HCT116 (cell line): ENCODE data around the gene ORC5. TPM values are rescaled to one million over a fixed set of nuclear protein-coding genes. Genes with fewer than 3 reads are reported as not detected.

Experiments
- ATAC-seq: fragments of 200-7000 bp; cut with Tn5 transposase; 2 replicates; pipeline ENCODE4 v1.9.1; 2020; ENCODE audit warnings: mild to moderate bottlenecking, moderate library complexity
- BruUV-seq: library from RNA; stranded (reverse); fragments of 400-500 nt; replicated peaks from 2 replicates; lab custom pipeline; 2021; lab: Mats Ljungman, UMichigan
- CTCF ChIA-PET: fragments of 300-600 bp; sonication (Branson Sonifier 250); formaldehyde crosslinking; loops from one replicate; lab custom pipeline; 2021; ENCODE audit warnings: antibody characterized with exemption; lab: Charles Lee
- POLR2A ChIA-PET: fragments of 300-600, 350-600 bp; sonication (Branson Sonifier 250); formaldehyde crosslinking; loops from one replicate; lab custom pipeline; 2021; ENCODE audit warnings: antibody characterized with exemption; lab: Charles Lee
- RAD21 ChIA-PET, 2 experiments: fragments of 300-600 bp; sonication (Branson Sonifier 250); formaldehyde crosslinking; loops; one replicate each; lab custom pipeline; 2023; ENCODE audit warnings: low total read pairs in 2 of 2; ENCODE audit not compliant: uncharacterized antibody in 2 of 2, unreplicated experiment in 2 of 2, low non-redundant PET in 1 of 2; lab: Charles Lee
- DNase-seq: peaks from one replicate; pipeline ENCODE4 v3.0.0-alpha.2; 2010; ENCODE audit warnings: low read depth, low spot score
- H2AFZ ChIP-seq: fragments of 200-600 bp; shearing (Covaris generic), sonication (generic); 2 replicates; pipeline ENCODE4 v1.6.1; 2017; ENCODE audit warnings: low read depth, mixed run types, mixed read lengths, antibody characterized with exemption, low read length; ENCODE audit not compliant: poor library complexity, severe bottlenecking
- H3K27ac ChIP-seq: 2 replicates; pipeline ENCODE4 v1.5.1; 2012; ENCODE audit warnings: low read depth, low read length
- H3K27me3 ChIP-seq: fragments of 200-600 bp; sonication (generic); 2 replicates; pipeline ENCODE4 v1.6.1; 2016; ENCODE audit warnings: mixed run types, low read length, mixed read lengths; ENCODE audit not compliant: insufficient read depth
- H3K36me3 ChIP-seq, 2 experiments: fragments of 200-500 bp in 1 of 2; fragments of 200-600 bp in 1 of 2; sonication (Bioruptor generic) in 1 of 2; sonication (generic) in 1 of 2; 2 replicates each; pipeline versions ENCODE4 v1.5.1 to v1.6.1; 2014 to 2016; ENCODE audit warnings: low read length in 2 of 2, inconsistent platforms in 1 of 2, mixed read lengths in 1 of 2, mixed run types in 1 of 2; ENCODE audit not compliant: insufficient read depth in 2 of 2, control insufficient read depth in 1 of 2
- H3K4me1 ChIP-seq, 2 experiments: fragments of 200-600 bp in 1 of 2; sonication (generic) in 1 of 2; 2 replicates each; pipeline versions ENCODE4 v1.5.1 to v1.6.1; 2012 to 2017; ENCODE audit warnings: low read length in 2 of 2, inconsistent platforms in 1 of 2, mild to moderate bottlenecking in 1 of 2, mixed read lengths in 1 of 2, mixed run types in 1 of 2, moderate library complexity in 1 of 2; ENCODE audit not compliant: insufficient read depth in 2 of 2, control insufficient read depth in 1 of 2
- H3K4me2 ChIP-seq: fragments of 200-600 bp; sonication (generic); 2 replicates; pipeline ENCODE4 v1.6.1; 2017; ENCODE audit warnings: mixed run types, low read length, mixed read lengths
- H3K4me3 ChIP-seq, 2 experiments: fragments of 200-600 bp in 1 of 2; sonication (generic) in 1 of 2; replicated peaks in 1 of 2; 2 replicates each; pipeline ENCODE4 v1.5.1; 2011 to 2016; ENCODE audit warnings: low read length in 2 of 2, control low read depth in 1 of 2, low read depth in 1 of 2, mild to moderate bottlenecking in 1 of 2, mixed read lengths in 1 of 2, mixed run types in 1 of 2
- H3K79me2 ChIP-seq: fragments of 200-600 bp; sonication (generic); 2 replicates; pipeline ENCODE4 v1.6.1; 2017; ENCODE audit warnings: mild to moderate bottlenecking, mixed run types, low read length, moderate library complexity, mixed read lengths; ENCODE audit not compliant: insufficient read depth
- H3K9ac ChIP-seq: fragments of 200-600 bp; sonication (generic); 2 replicates; pipeline ENCODE4 v1.6.1; 2016; ENCODE audit warnings: low read length, mixed read lengths
- H3K9me2 ChIP-seq: fragments of 200-600 bp; sonication (generic), shearing (Covaris generic); 2 replicates; pipeline ENCODE4 v1.6.1; 2017; ENCODE audit warnings: mixed run types, mild to moderate bottlenecking, moderate library complexity; ENCODE audit not compliant: insufficient read depth
- H3K9me3 ChIP-seq, 2 experiments: fragments of 200-500 bp in 1 of 2; fragments of 200-600 bp in 1 of 2; sonication (Bioruptor generic) in 1 of 2; sonication (generic) in 1 of 2; 2 replicates each; pipeline ENCODE4 v1.6.1; 2014 to 2017; ENCODE audit warnings: low read length in 2 of 2, mixed read lengths in 2 of 2, inconsistent platforms in 1 of 2, low read depth in 1 of 2, mild to moderate bottlenecking in 1 of 2, mixed run types in 1 of 2, moderate library complexity in 1 of 2; ENCODE audit not compliant: control insufficient read depth in 1 of 2, insufficient read depth in 1 of 2
- H4K20me1 ChIP-seq: fragments of 200-600 bp; sonication (generic), shearing (Covaris generic); 2 replicates; pipeline ENCODE4 v1.6.1; 2017; ENCODE audit warnings: mixed run types, mild to moderate bottlenecking, moderate library complexity; ENCODE audit not compliant: insufficient read depth
- CEBPB ChIP-seq: IDR thresholded peaks from 2 replicates; pipeline ENCODE4 v1.6.1; 2012; ENCODE audit warnings: low read depth
- EGR1 ChIP-seq: IDR thresholded peaks from 2 replicates; pipeline ENCODE4 v1.6.1; 2012; ENCODE audit warnings: low read depth
- ELF1 ChIP-seq: IDR thresholded peaks from 2 replicates; pipeline ENCODE4 v1.6.1; 2012; ENCODE audit warnings: low read depth, borderline replicate concordance
- EZH2phosphoT487 ChIP-seq: fragments of 200-600 bp; IDR thresholded peaks from 2 replicates; pipeline ENCODE4 v1.6.1; 2018; ENCODE audit warnings: antibody characterized with exemption, borderline replicate concordance
- FOSL1 ChIP-seq: IDR thresholded peaks from 2 replicates; pipeline ENCODE4 v1.6.1; 2012; ENCODE audit warnings: low read depth
- JUND ChIP-seq: IDR thresholded peaks from 2 replicates; pipeline ENCODE4 v1.6.1; 2012
- POLR2AphosphoS5 ChIP-seq: IDR thresholded peaks from 2 replicates; pipeline ENCODE4 v1.6.1; 2011; ENCODE audit warnings: mild to moderate bottlenecking, low read depth, low read length, moderate library complexity
- RAD21 ChIP-seq: IDR thresholded peaks from 2 replicates; pipeline ENCODE4 v1.6.1; 2012; ENCODE audit warnings: low read depth, mild to moderate bottlenecking
- SIN3A ChIP-seq: IDR thresholded peaks from 2 replicates; pipeline ENCODE4 v1.6.1; 2012; ENCODE audit warnings: low read depth
- SP1 ChIP-seq: IDR thresholded peaks from 2 replicates; pipeline ENCODE4 v1.6.1; 2012; ENCODE audit warnings: low read depth
- TCF7L2 ChIP-seq: IDR thresholded peaks from 2 replicates; pipeline ENCODE4 v1.7.0; 2011; ENCODE audit warnings: borderline replicate concordance, inconsistent platforms; ENCODE audit not compliant: insufficient read depth, insufficient read length; ENCODE audit errors: extremely low read depth
- YY1 ChIP-seq: IDR thresholded peaks from 2 replicates; pipeline ENCODE4 v1.6.1; 2011; ENCODE audit warnings: low read length, low read depth, moderate library complexity, mild to moderate bottlenecking; ENCODE audit not compliant: insufficient replicate concordance; ENCODE audit errors: extremely low read depth
- ZFX ChIP-seq: fragments of 450-650 bp; IDR thresholded peaks from 2 replicates; pipeline ENCODE4 v1.6.1; 2017
- ZNF274 ChIP-seq: fragments of 200-500 bp; sonication (Bioruptor generic); IDR thresholded peaks from 2 replicates; pipeline ENCODE4 v1.6.1; 2014; ENCODE audit warnings: mild to moderate bottlenecking, low read depth, low read length, inconsistent platforms
- intact Hi-C: fragments of 100-400 bp; cut with micrococcal nuclease; formaldehyde crosslinking; loops from 2 replicates; pipeline ENCODE4 v1.10.0; 2022
- total RNA-seq: library from RNA; stranded (reverse); gene quantifications from one replicate; pipeline ENCODE4 v1.2.1, GENCODE V29; 2021; ENCODE audit not compliant: unreplicated experiment
- TF ChIP-seq, protein P1 (sequence below): IDR thresholded peaks from 2 replicates; pipeline ENCODE4 v1.6.1; 2012; ENCODE audit warnings: low read depth
- TF ChIP-seq, protein P2 (sequence below): IDR thresholded peaks from 2 replicates; pipeline ENCODE4 v1.6.1; 2012
- TF ChIP-seq, protein P3 (sequence below): IDR thresholded peaks from 2 replicates; pipeline ENCODE4 v1.6.1; 2012
- TF ChIP-seq, protein P4 (sequence below), 3 experiments: fragments of 200-600 bp in 1 of 3; sonication (generic) in 1 of 3; IDR thresholded peaks in 2 of 3; conservative IDR thresholded peaks in 1 of 3; 2 replicates each; pipeline ENCODE4 v1.5.1; 2012 to 2017; ENCODE audit warnings: low read depth in 2 of 3, low read length in 2 of 3, antibody characterized with exemption in 1 of 3, borderline replicate concordance in 1 of 3, control low read depth in 1 of 3, mild to moderate bottlenecking in 1 of 3, mixed read lengths in 1 of 3, mixed run types in 1 of 3, moderate library complexity in 1 of 3; ENCODE audit not compliant: insufficient read depth in 1 of 3

The ORC5 gene
- total RNA-seq, 1 experiment from 2014 or later = 30.2 TPM

DNA sequence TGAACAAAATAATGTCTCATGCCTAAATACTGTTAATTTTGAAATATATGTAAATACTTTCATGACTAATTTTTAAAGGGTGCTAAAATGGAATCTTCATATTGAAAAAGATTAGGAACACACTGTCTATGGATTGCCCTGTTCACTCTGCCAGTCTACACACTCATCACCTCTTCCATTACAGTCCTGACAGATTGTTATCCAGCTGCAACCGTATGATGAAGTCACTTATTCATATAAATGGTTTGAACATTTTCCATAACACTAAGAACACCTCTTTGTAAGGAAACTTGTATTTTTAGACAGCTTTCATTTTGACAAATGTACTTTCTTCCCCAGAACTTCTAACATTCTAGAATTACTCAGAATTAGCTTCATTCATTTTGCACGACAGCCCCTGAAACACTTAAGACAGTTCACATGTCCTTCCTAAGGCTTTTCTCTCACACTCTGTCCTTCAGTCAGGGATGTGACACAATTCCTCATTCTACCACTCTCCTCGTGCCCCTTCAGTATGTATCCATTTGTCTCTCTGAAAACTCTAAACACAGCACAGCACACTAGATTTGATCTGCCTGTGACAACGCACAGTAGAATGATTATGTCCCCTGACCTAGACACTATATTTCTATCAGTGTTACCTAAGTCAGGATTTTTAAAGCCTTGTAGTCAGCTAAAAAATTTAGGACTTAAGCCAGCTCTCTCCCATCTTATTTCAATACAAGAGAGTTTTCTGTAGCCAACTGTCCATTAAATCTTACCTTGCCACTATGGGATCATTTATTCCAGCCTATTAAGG is 71.9 kb downstream of the ORC5 start:
- H3K79me2 ChIP-seq = no peaks in the 10 kb centered on the region
- no peak overlapping the region for H3K27ac ChIP-seq
- DNase-seq (no peak), ATAC-seq (no peak)
- intact Hi-C loops = no loop called here
- ChIA-PET RAD21 (no interaction called here), POLR2A (no interaction called here)
- BruUV-seq = no TSS peak
- H3K4me2 ChIP-seq = no peak overlapping the region
- no peaks in the 10 kb centered on the region for H3K9me2 ChIP-seq
- H3K36me3 ChIP-seq = peaks cover 0 to 5% of the 10 kb centered on the region in 2 experiments; a peak in 2 of 4 replicates
- H3K27me3 ChIP-seq = no peaks in the 10 kb centered on the region
- no peaks in the 10 kb centered on the region; the same call in 1 of the 2 replicates for H4K20me1 ChIP-seq
- no peak for TF ChIP-seq ZFX
- no peak for TF ChIP-seq YY1
- no peak for TF ChIP-seq ELF1
- no peak for TF ChIP-seq JUND
- no peak for TF ChIP-seq ZNF274
- TF ChIP-seq, protein P1, sequence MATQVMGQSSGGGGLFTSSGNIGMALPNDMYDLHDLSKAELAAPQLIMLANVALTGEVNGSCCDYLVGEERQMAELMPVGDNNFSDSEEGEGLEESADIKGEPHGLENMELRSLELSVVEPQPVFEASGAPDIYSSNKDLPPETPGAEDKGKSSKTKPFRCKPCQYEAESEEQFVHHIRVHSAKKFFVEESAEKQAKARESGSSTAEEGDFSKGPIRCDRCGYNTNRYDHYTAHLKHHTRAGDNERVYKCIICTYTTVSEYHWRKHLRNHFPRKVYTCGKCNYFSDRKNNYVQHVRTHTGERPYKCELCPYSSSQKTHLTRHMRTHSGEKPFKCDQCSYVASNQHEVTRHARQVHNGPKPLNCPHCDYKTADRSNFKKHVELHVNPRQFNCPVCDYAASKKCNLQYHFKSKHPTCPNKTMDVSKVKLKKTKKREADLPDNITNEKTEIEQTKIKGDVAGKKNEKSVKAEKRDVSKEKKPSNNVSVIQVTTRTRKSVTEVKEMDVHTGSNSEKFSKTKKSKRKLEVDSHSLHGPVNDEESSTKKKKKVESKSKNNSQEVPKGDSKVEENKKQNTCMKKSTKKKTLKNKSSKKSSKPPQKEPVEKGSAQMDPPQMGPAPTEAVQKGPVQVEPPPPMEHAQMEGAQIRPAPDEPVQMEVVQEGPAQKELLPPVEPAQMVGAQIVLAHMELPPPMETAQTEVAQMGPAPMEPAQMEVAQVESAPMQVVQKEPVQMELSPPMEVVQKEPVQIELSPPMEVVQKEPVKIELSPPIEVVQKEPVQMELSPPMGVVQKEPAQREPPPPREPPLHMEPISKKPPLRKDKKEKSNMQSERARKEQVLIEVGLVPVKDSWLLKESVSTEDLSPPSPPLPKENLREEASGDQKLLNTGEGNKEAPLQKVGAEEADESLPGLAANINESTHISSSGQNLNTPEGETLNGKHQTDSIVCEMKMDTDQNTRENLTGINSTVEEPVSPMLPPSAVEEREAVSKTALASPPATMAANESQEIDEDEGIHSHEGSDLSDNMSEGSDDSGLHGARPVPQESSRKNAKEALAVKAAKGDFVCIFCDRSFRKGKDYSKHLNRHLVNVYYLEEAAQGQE = no peak
- TF ChIP-seq, protein P2, sequence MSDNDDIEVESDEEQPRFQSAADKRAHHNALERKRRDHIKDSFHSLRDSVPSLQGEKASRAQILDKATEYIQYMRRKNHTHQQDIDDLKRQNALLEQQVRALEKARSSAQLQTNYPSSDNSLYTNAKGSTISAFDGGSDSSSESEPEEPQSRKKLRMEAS = no peak
- TF ChIP-seq CEBPB = no peak
- TF ChIP-seq FOSL1 = no peak
- TF ChIP-seq RAD21 = no peak
- TF ChIP-seq EGR1 = no peak
- TF ChIP-seq SIN3A = no peak
- no peak for TF ChIP-seq POLR2AphosphoS5
- no peak for TF ChIP-seq EZH2phosphoT487
- TF ChIP-seq SP1 = no peak
- TF ChIP-seq, protein P3, sequence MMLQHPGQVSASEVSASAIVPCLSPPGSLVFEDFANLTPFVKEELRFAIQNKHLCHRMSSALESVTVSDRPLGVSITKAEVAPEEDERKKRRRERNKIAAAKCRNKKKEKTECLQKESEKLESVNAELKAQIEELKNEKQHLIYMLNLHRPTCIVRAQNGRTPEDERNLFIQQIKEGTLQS = no peak
- no peak for TF ChIP-seq TCF7L2
- TF ChIP-seq, protein P4, sequence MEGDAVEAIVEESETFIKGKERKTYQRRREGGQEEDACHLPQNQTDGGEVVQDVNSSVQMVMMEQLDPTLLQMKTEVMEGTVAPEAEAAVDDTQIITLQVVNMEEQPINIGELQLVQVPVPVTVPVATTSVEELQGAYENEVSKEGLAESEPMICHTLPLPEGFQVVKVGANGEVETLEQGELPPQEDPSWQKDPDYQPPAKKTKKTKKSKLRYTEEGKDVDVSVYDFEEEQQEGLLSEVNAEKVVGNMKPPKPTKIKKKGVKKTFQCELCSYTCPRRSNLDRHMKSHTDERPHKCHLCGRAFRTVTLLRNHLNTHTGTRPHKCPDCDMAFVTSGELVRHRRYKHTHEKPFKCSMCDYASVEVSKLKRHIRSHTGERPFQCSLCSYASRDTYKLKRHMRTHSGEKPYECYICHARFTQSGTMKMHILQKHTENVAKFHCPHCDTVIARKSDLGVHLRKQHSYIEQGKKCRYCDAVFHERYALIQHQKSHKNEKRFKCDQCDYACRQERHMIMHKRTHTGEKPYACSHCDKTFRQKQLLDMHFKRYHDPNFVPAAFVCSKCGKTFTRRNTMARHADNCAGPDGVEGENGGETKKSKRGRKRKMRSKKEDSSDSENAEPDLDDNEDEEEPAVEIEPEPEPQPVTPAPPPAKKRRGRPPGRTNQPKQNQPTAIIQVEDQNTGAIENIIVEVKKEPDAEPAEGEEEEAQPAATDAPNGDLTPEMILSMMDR (IDR thresholded peaks at IDR 0.05 in 2 of 3, conservative IDR thresholded peaks at IDR 0.05 in 1 of 3; ENCODE audit: borderline replicate concordance in 1 of 3, insufficient read depth in 1 of 3, low read depth in 2 of 3, low read length in 2 of 3) = no peak
- TF ChIP-seq, all 23 proteins: peak for 0
- H3K4me1 ChIP-seq = no peaks in the 10 kb centered on the region
- H2AFZ ChIP-seq = no peak overlapping the region
- H3K9me3 ChIP-seq = no peaks in the 10 kb centered on the region
- CTCF ChIA-PET = no interaction called here
- no peak overlapping the region for H3K4me3 ChIP-seq
- no peak overlapping the region for H3K9ac ChIP-seq
